H1 (cell line): Measurements from ENCODE around the gene PLG. TPM values are rescaled to one million over a fixed set of nuclear protein-coding genes. Genes with fewer than 3 reads are reported as not detected.

Source experiments
- CTCF ChIA-PET: fragments of 300-600 bp; sonication (Branson Sonifier 250); formaldehyde crosslinking; loops from one replicate; lab custom pipeline; 2021; ENCODE audit not compliant: partially characterized antibody; lab: Charles Lee
- POLR2A ChIA-PET: fragments of 300-600 bp; sonication (Branson Sonifier 250); formaldehyde crosslinking; loops from one replicate; lab custom pipeline; 2021; ENCODE audit warnings: inconsistent platforms; ENCODE audit not compliant: partially characterized antibody; lab: Charles Lee
- DNase-seq, 2 experiments: peaks; one replicate each; pipeline versions ENCODE4 v3.0.0 to v3.0.0-alpha.2; 2010 to 2022; ENCODE audit warnings: low spot score in 2 of 2, low read depth in 1 of 2, mixed read lengths in 1 of 2
- FAIRE-seq: peaks from 2 replicates; lab custom pipeline; 2011; peaks lifted over from hg19 to GRCh38; lab: Jason Lieb, UNC
- H2AFZ ChIP-seq: 2 replicates; pipeline ENCODE4 v1.8.1; 2012; ENCODE audit warnings: low read length, inconsistent platforms
- H2AK5ac ChIP-seq: 2 replicates; pipeline ENCODE4 v1.6.1; 2013; ENCODE audit warnings: low read depth, low read length
- H2BK120ac ChIP-seq: replicated peaks from 2 replicates; pipeline ENCODE3; 2013; ENCODE audit warnings: low read depth, low read length, inconsistent platforms
- H2BK12ac ChIP-seq: 2 replicates; pipeline ENCODE4 v1.6.1; 2013; ENCODE audit warnings: low read depth, low read length
- H2BK15ac ChIP-seq: 2 replicates; pipeline ENCODE4 v1.6.1; 2013; ENCODE audit warnings: low read length
- H2BK20ac ChIP-seq: 2 replicates; pipeline ENCODE4 v1.6.1; 2013; ENCODE audit warnings: low read length
- H2BK5ac ChIP-seq: 2 replicates; pipeline ENCODE4 v1.6.1; 2013; ENCODE audit warnings: low read depth, low read length
- H3K14ac ChIP-seq: 2 replicates; pipeline ENCODE4 v1.6.1; 2013; ENCODE audit warnings: inconsistent platforms; ENCODE audit not compliant: insufficient read length
- H3K18ac ChIP-seq: 2 replicates; pipeline ENCODE4 v1.6.1; 2013; ENCODE audit warnings: low read length; ENCODE audit errors: extremely low read depth
- H3K23ac ChIP-seq: 2 replicates; pipeline ENCODE4 v1.6.1; 2013; ENCODE audit warnings: inconsistent platforms; ENCODE audit not compliant: insufficient read length
- H3K23me2 ChIP-seq: 2 replicates; pipeline ENCODE4 v1.6.1; 2013; ENCODE audit warnings: low read depth, low read length
- H3K27ac ChIP-seq: 2 replicates; pipeline ENCODE4 v1.6.1; 2011; ENCODE audit warnings: low read depth, low read length, inconsistent platforms
- H3K27me3 ChIP-seq, 4 experiments: replicated peaks in 1 of 4; 1 replicate in 1 of 4; 2 replicates in 3 of 4; pipeline versions ENCODE4 v1.6.1 to v1.8.1; 2011 to 2013; ENCODE audit warnings: low read length in 3 of 4, mild to moderate bottlenecking in 3 of 4, inconsistent platforms in 2 of 4, mixed read lengths in 2 of 4, moderate library complexity in 1 of 4; ENCODE audit not compliant: control insufficient read depth in 3 of 4, insufficient read depth in 3 of 4; ENCODE audit errors: extremely low read depth in 1 of 4
- H3K36me3 ChIP-seq, 4 experiments: 2 replicates each; pipeline versions ENCODE4 v1.6.1 to v1.8.1; 2011 to 2013; ENCODE audit warnings: mild to moderate bottlenecking in 4 of 4, low read length in 3 of 4, moderate library complexity in 2 of 4, control low read depth in 1 of 4, inconsistent platforms in 1 of 4; ENCODE audit not compliant: insufficient read depth in 4 of 4, control insufficient read depth in 2 of 4
- H3K4ac ChIP-seq: replicated peaks from 2 replicates; pipeline ENCODE3; 2013; ENCODE audit warnings: low read length, low read depth, mixed read lengths, inconsistent platforms; ENCODE audit not compliant: insufficient read length
- H3K4me1 ChIP-seq, 4 experiments: replicated peaks in 1 of 4; 1 replicate in 1 of 4; 2 replicates in 3 of 4; pipeline versions ENCODE4 v1.6.1 to v1.8.1; 2011 to 2013; ENCODE audit warnings: low read length in 3 of 4, inconsistent platforms in 2 of 4, mixed read lengths in 1 of 4; ENCODE audit not compliant: insufficient read depth in 4 of 4, control insufficient read depth in 3 of 4
- H3K4me2 ChIP-seq, 2 experiments: 2 replicates each; pipeline versions ENCODE4 v1.6.1 to v1.8.1; 2011 to 2013; ENCODE audit warnings: low read depth in 2 of 2, low read length in 2 of 2, control low read depth in 1 of 2, inconsistent platforms in 1 of 2, mild to moderate bottlenecking in 1 of 2; ENCODE audit not compliant: insufficient read depth in 1 of 2
- H3K4me3 ChIP-seq, 4 experiments: fragments of 200-600, 300-600 bp in 1 of 4; sonication (generic), shearing (Covaris generic), sonication (Bioruptor Twin) in 1 of 4; 2 replicates each; pipeline versions ENCODE4 v1.5.1 to v1.8.1; 2011 to 2016; ENCODE audit warnings: low read length in 4 of 4, low read depth in 3 of 4, control low read depth in 2 of 4, inconsistent platforms in 2 of 4, mild to moderate bottlenecking in 2 of 4, mixed read lengths in 1 of 4, moderate library complexity in 1 of 4; ENCODE audit not compliant: insufficient read depth in 2 of 4; ENCODE audit errors: extremely low read depth in 1 of 4
- H3K56ac ChIP-seq: replicated peaks from 2 replicates; pipeline ENCODE3; 2013; ENCODE audit warnings: low read depth, mild to moderate bottlenecking, mixed read lengths, low read length, inconsistent platforms; ENCODE audit not compliant: insufficient read length
- H3K79me1 ChIP-seq: 2 replicates; pipeline ENCODE4 v1.6.1; 2013; ENCODE audit warnings: low read depth, low read length, control low read depth
- H3K79me2 ChIP-seq, 2 experiments: 2 replicates each; pipeline versions ENCODE4 v1.6.1 to v1.8.1; 2012 to 2013; ENCODE audit warnings: low read length in 2 of 2, mild to moderate bottlenecking in 2 of 2, inconsistent platforms in 1 of 2; ENCODE audit not compliant: insufficient read depth in 2 of 2, control insufficient read depth in 1 of 2
- H3K9ac ChIP-seq, 4 experiments: replicated peaks in 1 of 4; 1 replicate in 1 of 4; 2 replicates in 3 of 4; pipeline versions ENCODE4 v1.6.1 to v1.8.1; 2011 to 2013; ENCODE audit warnings: low read depth in 3 of 4, low read length in 3 of 4, control low read depth in 2 of 4, mild to moderate bottlenecking in 2 of 4, moderate library complexity in 2 of 4, inconsistent platforms in 1 of 4; ENCODE audit errors: extremely low read depth in 1 of 4
- H3K9me3 ChIP-seq, 2 experiments: 2 replicates each; pipeline versions ENCODE4 v1.6.1 to v1.8.1; 2012 to 2013; ENCODE audit warnings: mild to moderate bottlenecking in 2 of 2, moderate library complexity in 2 of 2, control low read depth in 1 of 2, inconsistent platforms in 1 of 2, low read depth in 1 of 2, low read length in 1 of 2, mixed read lengths in 1 of 2; ENCODE audit not compliant: insufficient read depth in 2 of 2
- H4K20me1 ChIP-seq, 2 experiments: replicated peaks in 1 of 2; 2 replicates each; pipeline versions ENCODE3 to v1.8.1; 2011 to 2013; ENCODE audit warnings: inconsistent platforms in 2 of 2, low read length in 2 of 2, mild to moderate bottlenecking in 1 of 2; ENCODE audit not compliant: insufficient read depth in 2 of 2, control insufficient read depth in 1 of 2
- H4K5ac ChIP-seq: 2 replicates; pipeline ENCODE4 v1.6.1; 2013; ENCODE audit warnings: low read length, low read depth, mixed read lengths, inconsistent platforms; ENCODE audit not compliant: insufficient read length
- H4K8ac ChIP-seq: 2 replicates; pipeline ENCODE4 v1.8.0; 2013; ENCODE audit warnings: mild to moderate bottlenecking, moderate library complexity, low read length, inconsistent platforms; ENCODE audit not compliant: insufficient read depth; ENCODE audit errors: extremely low read depth
- H4K91ac ChIP-seq: replicated peaks from 2 replicates; pipeline ENCODE3; 2013; ENCODE audit warnings: low read length, mixed read lengths, inconsistent platforms; ENCODE audit not compliant: insufficient read length
- RAD21 ChIP-seq, 2 experiments: IDR thresholded peaks in 1 of 2; conservative IDR thresholded peaks in 1 of 2; 2 replicates each; pipeline ENCODE4 v1.6.1; 2011; ENCODE audit warnings: low read depth in 2 of 2, low read length in 2 of 2, improper control_type of control experiment in 1 of 2, inconsistent platforms in 1 of 2, mild to moderate bottlenecking in 1 of 2, moderate library complexity in 1 of 2
- RNF2 ChIP-seq: fragments of 200-900, 300-1000 bp; sonication (generic); IDR thresholded peaks from 2 replicates; pipeline ENCODE4 v1.7.1; 2016; ENCODE audit warnings: borderline replicate concordance, low read depth, mild to moderate bottlenecking, antibody characterized with exemption, low read length; ENCODE audit not compliant: poor library complexity, severe bottlenecking; ENCODE audit errors: missing control alignments
- RXRA ChIP-seq: IDR thresholded peaks from 2 replicates; pipeline ENCODE4 v1.6.1; 2011; ENCODE audit warnings: low read depth, mild to moderate bottlenecking, low read length, moderate library complexity; ENCODE audit not compliant: insufficient read depth
- SIX5 ChIP-seq: IDR thresholded peaks from 2 replicates; pipeline ENCODE4 v1.6.1; 2011; ENCODE audit warnings: mild to moderate bottlenecking, low read depth, low read length
- TAF7 ChIP-seq: optimal IDR thresholded peaks from 2 replicates; pipeline ENCODE3; 2011; ENCODE audit warnings: low read depth, mild to moderate bottlenecking, inconsistent platforms, low read length, moderate library complexity, borderline replicate concordance
- WGBS, 2 experiments: shearing (Covaris generic) in 1 of 2; methylation state at CpG; one replicate each; pipeline versions ENCODE4 v1.1.6 to v1.1.7; 2013 to 2015; ENCODE audit warnings: low lambda C conversion rate in 2 of 2, mixed read lengths in 2 of 2, inconsistent platforms in 1 of 2, low coverage in 1 of 2, missing lambda C conversion rate in 1 of 2; ENCODE audit not compliant: insufficient replicate concordance in 2 of 2, insufficient coverage in 1 of 2, insufficient read length in 1 of 2; ENCODE audit errors: extremely low coverage in 1 of 2, missing lambda C conversion rate in 1 of 2; 5-methylcytosine and 5-hydroxymethylcytosine counted together
- polyA plus RNA-seq, 7 experiments: library from polyadenylated mRNA; depleted of rRNA in 3 of 7; stranded (reverse) in 5 of 7; unstranded in 2 of 7; fragments of >200 nt in 5 of 7; fragments of 200-250 nt in 2 of 7; gene quantifications; 1 replicate in 5 of 7; 2 replicates in 1 of 7; 4 replicates in 1 of 7; pipeline versions ENCODE4 v1.2.1 to v1.2.3, GENCODE V29; 2011 to 2013; ENCODE audit warnings: missing spikeins in 2 of 7, mixed read lengths in 2 of 7
- total RNA-seq: library from RNA; stranded (reverse); fragmentation: NEBNext Ultra II Directional; extraction: Animal tissue kit (Norgen Biotek cat#: 25700); gene quantifications from 2 replicates; pipeline ENCODE4 v1.2.1, GENCODE V29; 2021
- TF ChIP-seq, protein P1 (sequence below), 3 experiments: IDR thresholded peaks; 1 replicate in 2 of 3; 2 replicates in 1 of 3; pipeline versions ENCODE4 v1.5.1 to v1.6.1; 2011; ENCODE audit warnings: low read length in 3 of 3, mild to moderate bottlenecking in 3 of 3, inconsistent platforms in 2 of 3, low read depth in 1 of 3, moderate library complexity in 1 of 3; ENCODE audit not compliant: insufficient read depth in 1 of 3; ENCODE audit errors: control extremely low read depth in 1 of 3
- TF ChIP-seq, protein P2 (sequence below): IDR thresholded peaks from 2 replicates; pipeline ENCODE4 v1.6.1; 2012; ENCODE audit warnings: inconsistent platforms

Gene PLG
- total and polyA plus RNA-seq, 2 of the 8 experiments (the other 6 are each of a cell fraction or from before 2014, with no cell fraction given): not detected

GRCh38 chr6:160733050-160733646 is 31.1 kb downstream of the PLG start:
- Histone ChIP-seq H3K4ac (no peak overlapping the region), H3K79me1 (no peaks in the 10 kb centered on the region), H3K14ac (no peak overlapping the region), H2BK120ac (no peak overlapping the region), H3K4me2 (no peak overlapping the region), H3K18ac (no peak overlapping the region), H3K79me2 (no peaks in the 10 kb centered on the region), H2BK20ac (no peak overlapping the region), H4K91ac (no peak overlapping the region), H3K23ac (no peak overlapping the region), H2BK12ac (no peak overlapping the region), H4K5ac (no peak overlapping the region), H3K56ac (no peak overlapping the region), H2BK15ac (no peak overlapping the region), H3K9me3 (no peaks in the 10 kb centered on the region), H3K27me3 (no peaks in the 10 kb centered on the region; a peak in 1 of 7 replicates), H3K4me1 (no peaks in the 10 kb centered on the region), H4K20me1 (no peaks in the 10 kb centered on the region), H3K9ac (no peak overlapping the region), H3K4me3 (no peak overlapping the region), H2AFZ (no peak overlapping the region), H3K27ac (no peak overlapping the region), H3K36me3 (no peaks in the 10 kb centered on the region; a peak in 1 of 8 replicates), H4K8ac (no peak overlapping the region), H2AK5ac (no peak overlapping the region), H2BK5ac (no peak overlapping the region), H3K23me2 (no peaks in the 10 kb centered on the region)
- DNase-seq (peak in 1 of 2 experiments; percentile 48), FAIRE-seq (no peak)
- ChIA-PET CTCF (interaction anchor here (0.7 to 3.4 kb wide), 36 partner anchors 8 to 1248 kb away, joined by 3 to 27 read pairs (median 4); no protein-coding TSS in a partner anchor), POLR2A (no interaction called here)
- WGBS, 2 experiments: 50% methylated on average over 8 of the region's 8 CpGs; no CpG with 5 or more reads in 1 of the 2 experiments
- TF ChIP-seq SIX5 (no peak), RNF2 (no peak), TAF7 (no peak), RXRA (0 out of 2 replicates have a peak, but pooled peaks have one; percentile 23), RAD21 (IDR thresholded peaks at IDR 0.05 in 1 of 2, conservative IDR thresholded peaks at IDR 0.05 in 1 of 2; ENCODE audit: low read depth in 2 of 2, low read length in 2 of 2) (peak; percentile 65 to 76)
- TF ChIP-seq, protein P1, sequence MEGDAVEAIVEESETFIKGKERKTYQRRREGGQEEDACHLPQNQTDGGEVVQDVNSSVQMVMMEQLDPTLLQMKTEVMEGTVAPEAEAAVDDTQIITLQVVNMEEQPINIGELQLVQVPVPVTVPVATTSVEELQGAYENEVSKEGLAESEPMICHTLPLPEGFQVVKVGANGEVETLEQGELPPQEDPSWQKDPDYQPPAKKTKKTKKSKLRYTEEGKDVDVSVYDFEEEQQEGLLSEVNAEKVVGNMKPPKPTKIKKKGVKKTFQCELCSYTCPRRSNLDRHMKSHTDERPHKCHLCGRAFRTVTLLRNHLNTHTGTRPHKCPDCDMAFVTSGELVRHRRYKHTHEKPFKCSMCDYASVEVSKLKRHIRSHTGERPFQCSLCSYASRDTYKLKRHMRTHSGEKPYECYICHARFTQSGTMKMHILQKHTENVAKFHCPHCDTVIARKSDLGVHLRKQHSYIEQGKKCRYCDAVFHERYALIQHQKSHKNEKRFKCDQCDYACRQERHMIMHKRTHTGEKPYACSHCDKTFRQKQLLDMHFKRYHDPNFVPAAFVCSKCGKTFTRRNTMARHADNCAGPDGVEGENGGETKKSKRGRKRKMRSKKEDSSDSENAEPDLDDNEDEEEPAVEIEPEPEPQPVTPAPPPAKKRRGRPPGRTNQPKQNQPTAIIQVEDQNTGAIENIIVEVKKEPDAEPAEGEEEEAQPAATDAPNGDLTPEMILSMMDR (IDR thresholded peaks at IDR 0.05; ENCODE audit: control extremely low read depth in 1 of 3, insufficient read depth in 1 of 3, low read depth in 1 of 3, low read length in 3 of 3): peak; percentile 11 to 88 (median 65)
- TF ChIP-seq, protein P2, sequence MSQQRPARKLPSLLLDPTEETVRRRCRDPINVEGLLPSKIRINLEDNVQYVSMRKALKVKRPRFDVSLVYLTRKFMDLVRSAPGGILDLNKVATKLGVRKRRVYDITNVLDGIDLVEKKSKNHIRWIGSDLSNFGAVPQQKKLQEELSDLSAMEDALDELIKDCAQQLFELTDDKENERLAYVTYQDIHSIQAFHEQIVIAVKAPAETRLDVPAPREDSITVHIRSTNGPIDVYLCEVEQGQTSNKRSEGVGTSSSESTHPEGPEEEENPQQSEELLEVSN: no peak
